Endothelial cell of umbilical vein (primary cell): ENCODE results near the gene GNAS. TPM values are rescaled to one million over a fixed set of nuclear protein-coding genes. Genes with fewer than 3 reads are reported as not detected.
A peak's percentile ranks its signal among the peaks of the same experiment; 100 is the strongest.

ENCODE experiments used
- BruUV-seq: library from RNA; stranded (reverse); fragments of 400-500 nt; replicated peaks from 2 replicates; lab custom pipeline; 2021; lab: Mats Ljungman, UMichigan
- CTCF ChIA-PET: fragments of 300-600, 350-600 bp; sonication (Branson Sonifier 250); formaldehyde crosslinking; loops from one replicate; lab custom pipeline; 2021; ENCODE audit warnings: antibody characterized with exemption, inconsistent platforms; lab: Charles Lee
- POLR2A ChIA-PET: fragments of 300-600, 350-600 bp; sonication (Branson Sonifier 250); formaldehyde crosslinking; loops from one replicate; lab custom pipeline; 2021; ENCODE audit warnings: antibody characterized with exemption, inconsistent platforms; lab: Charles Lee
- DNase-seq: peaks from one replicate; pipeline ENCODE4 v3.0.0-alpha.2; 2011; ENCODE audit warnings: low read depth, low spot score
- FAIRE-seq: peaks from 2 replicates; lab custom pipeline; 2011; peaks lifted over from hg19 to GRCh38; lab: Jason Lieb, UNC
- H2AFZ ChIP-seq: 2 replicates; pipeline ENCODE4 v1.6.0; 2012; ENCODE audit warnings: low read depth, low read length, control low read depth, inconsistent platforms
- H3K27ac ChIP-seq: 2 replicates; pipeline ENCODE4 v1.5.1; 2011; ENCODE audit warnings: low read depth, mild to moderate bottlenecking, control low read depth, low read length, moderate library complexity; ENCODE audit not compliant: insufficient read depth
- H3K27me3 ChIP-seq, 2 experiments: 2 replicates each; pipeline versions ENCODE4 v1.6.0 to v1.6.1; 2011; ENCODE audit warnings: low read length in 2 of 2, mixed read lengths in 1 of 2; ENCODE audit not compliant: control insufficient read depth in 2 of 2, insufficient read depth in 2 of 2
- H3K36me3 ChIP-seq, 2 experiments: 2 replicates in 1 of 2; 3 replicates in 1 of 2; pipeline ENCODE4 v1.5.1; 2011; ENCODE audit warnings: low read length in 2 of 2, mild to moderate bottlenecking in 1 of 2, moderate library complexity in 1 of 2; ENCODE audit not compliant: control insufficient read depth in 2 of 2, insufficient read depth in 2 of 2; ENCODE audit errors: extremely low read depth in 1 of 2
- H3K4me1 ChIP-seq: 3 replicates; pipeline ENCODE4 v1.5.1; 2011; ENCODE audit warnings: mild to moderate bottlenecking, low read length; ENCODE audit not compliant: control insufficient read depth, insufficient read depth; ENCODE audit errors: extremely low read depth
- H3K4me2 ChIP-seq: 2 replicates; pipeline ENCODE4 v1.6.1; 2011; ENCODE audit warnings: low read length, control low read depth, mixed read lengths; ENCODE audit not compliant: insufficient read depth
- H3K4me3 ChIP-seq, 3 experiments: fragments of 200-600 bp in 1 of 3; sonication (generic), shearing (Covaris generic) in 1 of 3; replicated peaks in 1 of 3; 2 replicates each; pipeline ENCODE4 v1.5.1; 2011 to 2016; ENCODE audit warnings: control low read depth in 3 of 3, low read length in 3 of 3, mild to moderate bottlenecking in 2 of 3, inconsistent platforms in 1 of 3, low read depth in 1 of 3, moderate library complexity in 1 of 3; ENCODE audit not compliant: insufficient read depth in 1 of 3
- H3K79me2 ChIP-seq: 2 replicates; pipeline ENCODE4 v1.6.0; 2012; ENCODE audit warnings: low read length, inconsistent platforms; ENCODE audit not compliant: control insufficient read depth, insufficient read depth
- H3K9ac ChIP-seq: replicated peaks from 2 replicates; pipeline ENCODE3; 2011; ENCODE audit warnings: low read length, control low read depth; ENCODE audit not compliant: insufficient read depth; ENCODE audit errors: extremely low read depth
- H3K9me1 ChIP-seq: replicated peaks from 3 replicates; pipeline ENCODE4 v1.6.0; 2011; ENCODE audit warnings: mild to moderate bottlenecking, low read length; ENCODE audit not compliant: control insufficient read depth, insufficient read depth; ENCODE audit errors: extremely low read depth
- H3K9me3 ChIP-seq: replicated peaks from 2 replicates; pipeline ENCODE4 v1.5.1; 2012; ENCODE audit warnings: low read length, inconsistent platforms; ENCODE audit not compliant: control insufficient read depth, insufficient read depth
- H4K20me1 ChIP-seq: replicated peaks from 2 replicates; pipeline ENCODE3; 2011; ENCODE audit warnings: mild to moderate bottlenecking, low read length; ENCODE audit not compliant: control insufficient read depth, insufficient read depth; ENCODE audit errors: extremely low read depth
- EZH2 ChIP-seq: IDR thresholded peaks from 2 replicates; pipeline ENCODE4 v1.6.1; 2012; ENCODE audit warnings: borderline replicate concordance, low read depth, mild to moderate bottlenecking, moderate library complexity, low read length, inconsistent platforms; ENCODE audit not compliant: severe bottlenecking
- JUN ChIP-seq: IDR thresholded peaks from 2 replicates; pipeline ENCODE4 v1.6.1; 2011; ENCODE audit warnings: borderline replicate concordance, low read depth; ENCODE audit not compliant: insufficient read length, insufficient read depth
- POLR2A ChIP-seq: IDR thresholded peaks from 2 replicates; pipeline ENCODE4 v1.6.1; 2012; ENCODE audit warnings: low read depth, mild to moderate bottlenecking, control low read depth, low read length
- POLR2AphosphoS5 ChIP-seq: IDR thresholded peaks from 2 replicates; pipeline ENCODE4 v1.6.1; 2012; ENCODE audit warnings: low read depth, mild to moderate bottlenecking, control low read depth, low read length, moderate library complexity; ENCODE audit not compliant: insufficient read depth
- dilution Hi-C: fragments of 300-500 bp; cut with MboI; formaldehyde crosslinking; loops from one replicate; pipeline ENCODE4 v1.15.0; 2019; ENCODE audit warnings: low sequenced_read_pairs; ENCODE audit not compliant: extremely low pct_ligation_motif_present
- intact Hi-C: fragments of 100-400 bp; cut with micrococcal nuclease; formaldehyde crosslinking; loops from one replicate; pipeline ENCODE4 v1.10.0; 2022
- polyA plus RNA-seq, 4 experiments: library from polyadenylated mRNA; depleted of rRNA in 3 of 4; stranded (reverse) in 3 of 4; unstranded in 1 of 4; fragments of >200 nt; gene quantifications; 2 replicates each; pipeline versions ENCODE4 v1.2.1 to v1.2.3, GENCODE V29; 2011 to 2012; ENCODE audit warnings: missing spikeins in 1 of 4
- total RNA-seq: library from RNA; stranded (reverse); gene quantifications from 2 replicates; pipeline ENCODE4 v1.2.3, GENCODE V29; 2021

GNAS gene
- total and polyA plus RNA-seq, 2 donors (not counting 3 experiments of a cell fraction or from before 2014, with no cell fraction given) = 1,141 to 1,882 TPM

DNA sequence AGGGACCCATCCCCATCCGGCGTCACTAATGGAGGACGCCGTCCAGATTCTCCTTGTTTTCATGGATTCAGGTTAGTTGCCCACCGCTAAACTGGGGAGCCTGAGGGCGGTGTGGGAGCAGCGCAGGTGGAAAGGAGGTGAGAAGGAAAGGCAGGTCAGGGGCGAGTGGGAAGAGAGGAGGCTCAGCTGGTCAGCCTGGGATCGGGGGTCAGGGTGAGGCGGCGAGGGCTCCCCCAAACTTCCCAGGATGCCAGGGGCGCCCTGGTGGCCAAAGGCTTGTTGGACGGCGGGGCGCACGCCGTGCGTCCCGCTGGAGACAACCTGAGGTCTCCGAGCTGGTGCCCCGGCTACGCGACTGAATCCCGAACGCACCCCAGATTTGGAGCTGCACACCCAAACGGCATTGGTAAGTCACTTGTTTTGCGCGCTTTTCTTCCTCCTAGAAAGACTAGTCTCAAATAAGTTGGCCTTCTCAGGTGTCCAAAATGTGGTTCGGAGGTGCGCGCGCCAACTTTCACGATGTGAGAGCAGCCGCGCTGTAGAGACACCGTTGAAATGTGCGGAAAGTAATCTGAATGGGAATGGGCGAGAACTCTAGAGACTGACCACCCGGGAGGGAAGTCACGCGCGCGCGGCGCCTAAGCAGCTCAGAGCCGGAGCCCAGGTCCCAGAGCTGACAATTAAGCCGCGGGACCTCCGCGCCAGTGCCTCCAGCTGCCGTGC, 11.5 kb upstream of the GNAS start:
- Histone ChIP-seq H4K20me1 (no peaks in the 10 kb centered on the region), H3K9me3 (no peaks in the 10 kb centered on the region), H3K36me3 (no peaks in the 10 kb centered on the region), H3K79me2 (no peaks in the 10 kb centered on the region), H3K9me1 (no peaks in the 10 kb centered on the region), H3K4me2 (no peak overlapping the region), H2AFZ (no peak overlapping the region), H3K4me3 (no peak overlapping the region), H3K27ac (no peak overlapping the region), H3K4me1 (no peaks in the 10 kb centered on the region), H3K9ac (no peak overlapping the region), H3K27me3 (peaks cover 37 to 61% of the 10 kb centered on the region in 2 experiments)
- POLR2A ChIA-PET = no interaction called here
- DNase-seq (no peak), FAIRE-seq (no peak)
- TF ChIP-seq JUN (no peak), POLR2AphosphoS5 (no peak), EZH2 (no peak)
- no TSS peak for BruUV-seq
- intact Hi-C loops (no loop called here), dilution Hi-C loops (loop anchor here (25.0 kb wide), 2 partner anchors 229 to 604 kb away; partner anchors contain the start of gene ANKRD60)
- CTCF ChIA-PET = interaction anchor here (1.1 kb wide), 1 partner anchor 360 kb away, joined by 4 read pairs; no protein-coding TSS in a partner anchor

- Histone ChIP-seq H2AFZ (no peak overlapping the region), H3K36me3 (no peaks in the 10 kb centered on the region), H3K27me3 (peaks cover 41 to 61% of the 10 kb centered on the region in 2 experiments), H3K27ac (no peak overlapping the region), H3K79me2 (no peaks in the 10 kb centered on the region), H3K9me3 (no peaks in the 10 kb centered on the region), H3K9me1 (no peaks in the 10 kb centered on the region), H3K9ac (no peak overlapping the region), H4K20me1 (no peaks in the 10 kb centered on the region), H3K4me2 (no peak overlapping the region), H3K4me1 (no peaks in the 10 kb centered on the region), H3K4me3 (no peak overlapping the region)
- CTCF ChIA-PET = interaction anchor here (1.1 kb wide), 1 partner anchor 361 kb away, joined by 4 read pairs; no protein-coding TSS in a partner anchor
- DNase-seq (no peak), FAIRE-seq (no peak)
- dilution Hi-C loops = loop anchor here (25.0 kb wide), 2 partner anchors 229 to 604 kb away; partner anchors contain the start of gene ANKRD60
- TF ChIP-seq EZH2 (peak; percentile 76), POLR2A (no peak)
- intact Hi-C loops = no loop called here
- POLR2A ChIA-PET = no interaction called here
- no TSS peak for BruUV-seq
Measured at GRCh38 chr20:58841539-58842264, 10.8 kb upstream of the GNAS start.
